Natural killer cell (primary cell): ENCODE results near the gene SLC5A9. TPM values are rescaled to one million over a fixed set of nuclear protein-coding genes. Genes with fewer than 3 reads are reported as not detected.
A peak's percentile ranks its signal among the peaks of the same experiment; 100 is the strongest.

Experiments used
- ATAC-seq, 3 donors: fragments of 150-1000 bp in 2 of 3; fragments of 200-7000 bp in 1 of 3; cut with Tn5 transposase; 1 replicate in 1 of 3; 2 replicates in 2 of 3; pipeline ENCODE4 v1.10.0; 2021; ENCODE audit warnings: mild to moderate bottlenecking in 2 of 3, moderate library complexity in 2 of 3
- DNase-seq, 2 donors: peaks; one replicate each; pipeline versions ENCODE4 v3.0.0 to v3.0.0-alpha.2; 2013 to 2021; ENCODE audit warnings: mixed read lengths in 1 of 2
- H3K27ac ChIP-seq: one replicate; pipeline ENCODE4 v1.5.1; 2013; ENCODE audit warnings: mild to moderate bottlenecking, low read length
- H3K27me3 ChIP-seq: one replicate; pipeline ENCODE4 v1.6.1; 2013; ENCODE audit warnings: low read length; ENCODE audit not compliant: control insufficient read depth, insufficient read depth
- H3K36me3 ChIP-seq: one replicate; pipeline ENCODE4 v1.6.1; 2013; ENCODE audit warnings: low read length; ENCODE audit not compliant: control insufficient read depth, insufficient read depth
- H3K4me1 ChIP-seq: one replicate; pipeline ENCODE4 v1.6.1; 2013; ENCODE audit warnings: low read length; ENCODE audit not compliant: control insufficient read depth, insufficient read depth
- H3K4me3 ChIP-seq: one replicate; pipeline ENCODE4 v1.5.1; 2013; ENCODE audit warnings: low read length
- H3K9me3 ChIP-seq: one replicate; pipeline ENCODE4 v1.6.1; 2013; ENCODE audit warnings: low read length; ENCODE audit not compliant: control insufficient read depth, insufficient read depth
- H3K27ac Mint-ChIP-seq, 2 donors: one replicate each; pipeline ENCODE4 v1.8.0; 2022; ENCODE audit warnings: mild to moderate bottlenecking in 2 of 2, mixed read lengths in 2 of 2, moderate library complexity in 1 of 2
- H3K27me3 Mint-ChIP-seq, 2 donors: one replicate each; pipeline ENCODE4 v1.8.0; 2022; ENCODE audit warnings: low read depth in 2 of 2, mixed read lengths in 2 of 2
- H3K36me3 Mint-ChIP-seq: one replicate; pipeline ENCODE4 v1.8.0; 2022; ENCODE audit warnings: mixed read lengths
- H3K4me1 Mint-ChIP-seq, 2 donors: one replicate each; pipeline ENCODE4 v1.8.0; 2022; ENCODE audit warnings: mixed read lengths in 2 of 2
- H3K4me3 Mint-ChIP-seq: one replicate; pipeline ENCODE4 v1.8.0; 2022; ENCODE audit warnings: mild to moderate bottlenecking, moderate library complexity, mixed read lengths
- H3K9me3 Mint-ChIP-seq, 2 donors: one replicate each; pipeline ENCODE4 v1.8.0; 2022; ENCODE audit warnings: mixed read lengths in 2 of 2
- WGBS: methylation state at CpG from one replicate; pipeline ENCODE4 v1.1.7; 2013; ENCODE audit warnings: missing lambda C conversion rate; ENCODE audit not compliant: insufficient coverage; 5-methylcytosine and 5-hydroxymethylcytosine counted together
- intact Hi-C: fragments of 100-400 bp; cut with micrococcal nuclease; formaldehyde crosslinking; loops from one replicate; pipeline ENCODE4 v1.14.2; 2022
- total RNA-seq, 4 donors: library from RNA; stranded (reverse); fragments of 120-200 nt in 1 of 4; gene quantifications; one replicate each; pipeline versions ENCODE4 v1.2.3 to v1.2.4, GENCODE V29; 2013 to 2022
- TF ChIP-seq, protein P1 (sequence below): fragments of 200-600 bp; IDR thresholded peaks from one replicate; pipeline ENCODE4 v1.8.0; 2022; ENCODE audit warnings: antibody characterized with exemption

Gene SLC5A9
- total RNA-seq, 3 donors from 2014 or later (not counting 1 experiment from before 2014, with no cell fraction given): not detected

DNA sequence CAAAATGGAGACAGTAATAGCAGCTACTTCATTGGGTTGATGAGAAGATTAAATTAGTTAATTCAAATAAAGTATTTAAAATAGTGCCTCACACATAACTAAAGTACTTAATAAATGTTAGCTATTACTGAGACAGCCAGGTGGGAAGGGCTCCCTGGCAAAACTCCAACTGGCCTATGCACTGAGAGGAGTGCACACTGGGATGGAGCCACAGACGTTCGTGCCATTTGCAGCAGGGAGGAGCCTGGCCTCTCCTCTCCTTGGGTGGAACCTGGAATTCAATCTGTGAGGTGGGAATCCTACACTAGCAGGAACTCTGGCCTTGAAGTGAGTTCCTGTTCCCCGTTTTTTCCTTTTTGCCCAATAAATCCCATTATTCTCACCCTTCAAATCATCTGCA, 28.1 kb downstream of the SLC5A9 start:
- H3K27me3 Mint-ChIP-seq: no peaks in the 10 kb centered on the region
- Histone ChIP-seq H3K36me3 (no peaks in the 10 kb centered on the region), H3K27ac (peak overlapping the region; percentile 7), H3K27me3 (no peaks in the 10 kb centered on the region), H3K4me1 (peaks cover 22% of the 10 kb centered on the region), H3K4me3 (no peak overlapping the region), H3K9me3 (no peaks in the 10 kb centered on the region)
- ATAC-seq (no peak), DNase-seq (no peak)
- TF ChIP-seq, protein P1, sequence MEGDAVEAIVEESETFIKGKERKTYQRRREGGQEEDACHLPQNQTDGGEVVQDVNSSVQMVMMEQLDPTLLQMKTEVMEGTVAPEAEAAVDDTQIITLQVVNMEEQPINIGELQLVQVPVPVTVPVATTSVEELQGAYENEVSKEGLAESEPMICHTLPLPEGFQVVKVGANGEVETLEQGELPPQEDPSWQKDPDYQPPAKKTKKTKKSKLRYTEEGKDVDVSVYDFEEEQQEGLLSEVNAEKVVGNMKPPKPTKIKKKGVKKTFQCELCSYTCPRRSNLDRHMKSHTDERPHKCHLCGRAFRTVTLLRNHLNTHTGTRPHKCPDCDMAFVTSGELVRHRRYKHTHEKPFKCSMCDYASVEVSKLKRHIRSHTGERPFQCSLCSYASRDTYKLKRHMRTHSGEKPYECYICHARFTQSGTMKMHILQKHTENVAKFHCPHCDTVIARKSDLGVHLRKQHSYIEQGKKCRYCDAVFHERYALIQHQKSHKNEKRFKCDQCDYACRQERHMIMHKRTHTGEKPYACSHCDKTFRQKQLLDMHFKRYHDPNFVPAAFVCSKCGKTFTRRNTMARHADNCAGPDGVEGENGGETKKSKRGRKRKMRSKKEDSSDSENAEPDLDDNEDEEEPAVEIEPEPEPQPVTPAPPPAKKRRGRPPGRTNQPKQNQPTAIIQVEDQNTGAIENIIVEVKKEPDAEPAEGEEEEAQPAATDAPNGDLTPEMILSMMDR: no peak
- intact Hi-C loops: no loop called here
- peaks cover 46 to 56% of the 10 kb centered on the region in 2 donors for H3K4me1 Mint-ChIP-seq
- H3K27ac Mint-ChIP-seq: peak overlapping the region in 1 of 2 donors; percentile 84
- H3K36me3 Mint-ChIP-seq: no peaks in the 10 kb centered on the region
- WGBS: 77% methylated on average over 3 of the region's 3 CpGs
- H3K4me3 Mint-ChIP-seq: no peak overlapping the region
- no peaks in the 10 kb centered on the region for H3K9me3 Mint-ChIP-seq

DNA sequence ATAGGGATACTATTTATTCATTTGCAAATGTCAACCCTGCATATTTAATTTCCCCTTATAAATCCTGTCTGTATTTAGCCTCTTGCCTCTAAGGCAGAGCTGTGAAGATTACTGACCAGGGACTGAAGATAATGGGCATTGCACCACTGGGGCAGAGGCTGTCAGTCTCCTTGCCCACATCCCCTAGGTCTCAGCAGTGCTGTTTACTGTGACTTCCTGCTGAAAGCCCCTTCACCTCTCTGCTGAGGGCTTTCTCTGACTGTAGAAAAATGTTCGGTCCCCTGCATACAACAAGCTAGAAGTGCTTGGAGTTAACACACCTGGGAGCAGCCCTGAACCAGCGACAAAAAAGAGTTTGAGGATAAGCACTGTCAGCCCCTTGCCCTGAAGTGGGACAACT, 28.8 kb downstream of the SLC5A9 start:
- H3K27ac Mint-ChIP-seq: peak overlapping the region; percentile 72 to 84

DNA sequence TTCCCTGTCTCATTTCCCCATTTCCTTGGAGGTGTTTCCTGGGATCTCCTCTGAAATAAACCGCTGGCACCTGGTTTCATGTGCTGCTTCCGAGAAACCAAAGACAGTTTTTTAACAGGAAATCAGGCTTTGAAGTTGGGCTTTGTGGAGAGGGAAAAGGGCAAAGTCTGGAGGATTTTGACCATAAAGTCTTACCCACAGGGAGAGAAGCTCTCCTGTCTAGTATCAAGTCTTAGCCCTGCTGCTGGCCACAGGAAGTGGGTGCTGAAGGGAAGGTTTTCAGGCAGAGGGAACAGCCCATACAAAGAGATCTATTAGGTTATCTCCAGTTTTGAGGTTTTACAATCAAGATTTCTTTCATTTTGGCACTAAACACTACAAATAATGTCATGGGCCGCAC, 29.3 kb downstream of the SLC5A9 start:
- Histone ChIP-seq H3K27me3 (no peaks in the 10 kb centered on the region), H3K4me1 (peaks cover 22% of the 10 kb centered on the region), H3K4me3 (no peak overlapping the region), H3K27ac (peak overlapping the region; percentile 46), H3K36me3 (no peaks in the 10 kb centered on the region), H3K9me3 (no peaks in the 10 kb centered on the region)
- no peaks in the 10 kb centered on the region for H3K9me3 Mint-ChIP-seq
- peak overlapping the region; percentile 72 to 84 for H3K27ac Mint-ChIP-seq
- H3K4me1 Mint-ChIP-seq: peaks cover 44 to 54% of the 10 kb centered on the region in 2 donors
- intact Hi-C loops: no loop called here
- no peak for DNase-seq
- peak overlapping the region; percentile 49 for H3K4me3 Mint-ChIP-seq
- no peaks in the 10 kb centered on the region for H3K27me3 Mint-ChIP-seq
- peak in 2 of 3 donors; percentile 13 to 14 for ATAC-seq
- H3K36me3 Mint-ChIP-seq: no peaks in the 10 kb centered on the region
- TF ChIP-seq, protein P1: no peak
- WGBS: 63% methylated on average over 3 of the region's 3 CpGs

More for the DNA sequence above, 28.8 kb downstream of the SLC5A9 start:
- intact Hi-C loops: no loop called here
- WGBS: 60% methylated on average over 2 of the region's 2 CpGs
- Mint-ChIP-seq H3K4me1 (peaks cover 46 to 56% of the 10 kb centered on the region in 2 donors), H3K27me3 (no peaks in the 10 kb centered on the region), H3K9me3 (no peaks in the 10 kb centered on the region), H3K36me3 (no peaks in the 10 kb centered on the region), H3K4me3 (peak overlapping the region; percentile 49)
- Histone ChIP-seq H3K4me1 (peaks cover 22% of the 10 kb centered on the region), H3K36me3 (no peaks in the 10 kb centered on the region), H3K4me3 (no peak overlapping the region), H3K9me3 (no peaks in the 10 kb centered on the region), H3K27me3 (no peaks in the 10 kb centered on the region), H3K27ac (peak overlapping the region; percentile 46)
- ATAC-seq (peak; percentile 92 to 99 (median 95)), DNase-seq (no peak)
- TF ChIP-seq, protein P1: no peak

DNA sequence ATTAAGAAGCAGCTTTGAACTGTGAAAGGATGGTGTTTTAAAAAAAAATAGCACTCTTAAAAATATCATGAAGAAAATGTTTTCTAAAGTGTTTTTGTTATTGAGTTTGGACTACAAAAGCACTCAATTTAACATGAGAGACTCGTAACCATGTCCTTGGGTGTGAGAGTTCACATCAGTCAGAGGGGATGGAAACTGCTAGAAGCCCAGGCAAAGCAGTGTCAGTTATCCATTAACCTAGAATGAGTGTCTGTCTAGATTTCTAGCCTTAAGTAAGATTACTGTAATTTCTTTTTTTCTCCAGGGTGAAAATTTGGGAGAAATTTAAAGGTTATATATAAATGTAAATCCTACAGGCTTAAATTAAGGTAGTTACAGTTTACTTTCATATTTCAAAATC, 31.7 kb downstream of the SLC5A9 start:
- H3K4me3 Mint-ChIP-seq: no peak overlapping the region
- no peaks in the 10 kb centered on the region for H3K27me3 Mint-ChIP-seq
- H3K27ac Mint-ChIP-seq: no peak overlapping the region
- H3K9me3 ChIP-seq: no peaks in the 10 kb centered on the region
- whole genome bisulfite sequencing: 71% methylated on average over 1 of the region's 1 CpG
- no peaks in the 10 kb centered on the region for H3K9me3 Mint-ChIP-seq
- H3K4me1 ChIP-seq: peaks cover 22% of the 10 kb centered on the region
- ATAC-seq (no peak), DNase-seq (no peak)
- no peak overlapping the region for H3K27ac ChIP-seq
- peaks cover 31 to 36% of the 10 kb centered on the region in 2 donors for H3K4me1 Mint-ChIP-seq
- TF ChIP-seq, protein P1: no peak
- H3K36me3 Mint-ChIP-seq: no peaks in the 10 kb centered on the region
- intact Hi-C loops: no loop called here
- H3K36me3 ChIP-seq: no peaks in the 10 kb centered on the region
- H3K27me3 ChIP-seq: no peaks in the 10 kb centered on the region
- H3K4me3 ChIP-seq: no peak overlapping the region
